HCT116 (cell line): ENCODE results near the gene CHST9. TPM values are rescaled to one million over a fixed set of nuclear protein-coding genes. Genes with fewer than 3 reads are reported as not detected.
"Not testable (repeated sequence)": the region's sequence is repeated elsewhere in the genome, so short reads cannot be mapped to it uniquely, and the experiment has no call there.

Source experiments
- ATAC-seq: fragments of 200-7000 bp; cut with Tn5 transposase; 2 replicates; pipeline ENCODE4 v1.9.1; 2020; ENCODE audit warnings: mild to moderate bottlenecking, moderate library complexity
- BruUV-seq: library from RNA; stranded (reverse); fragments of 400-500 nt; replicated peaks from 2 replicates; lab custom pipeline; 2021; lab: Mats Ljungman, UMichigan
- CTCF ChIA-PET: fragments of 300-600 bp; sonication (Branson Sonifier 250); formaldehyde crosslinking; loops from one replicate; lab custom pipeline; 2021; ENCODE audit warnings: antibody characterized with exemption; lab: Charles Lee
- POLR2A ChIA-PET: fragments of 300-600, 350-600 bp; sonication (Branson Sonifier 250); formaldehyde crosslinking; loops from one replicate; lab custom pipeline; 2021; ENCODE audit warnings: antibody characterized with exemption; lab: Charles Lee
- RAD21 ChIA-PET, 2 experiments: fragments of 300-600 bp; sonication (Branson Sonifier 250); formaldehyde crosslinking; loops; one replicate each; lab custom pipeline; 2023; ENCODE audit warnings: low total read pairs in 2 of 2; ENCODE audit not compliant: uncharacterized antibody in 2 of 2, unreplicated experiment in 2 of 2, low non-redundant PET in 1 of 2; lab: Charles Lee
- DNase-seq: peaks from one replicate; pipeline ENCODE4 v3.0.0-alpha.2; 2010; ENCODE audit warnings: low read depth, low spot score
- H2AFZ ChIP-seq: fragments of 200-600 bp; shearing (Covaris generic), sonication (generic); 2 replicates; pipeline ENCODE4 v1.6.1; 2017; ENCODE audit warnings: low read depth, mixed run types, mixed read lengths, antibody characterized with exemption, low read length; ENCODE audit not compliant: poor library complexity, severe bottlenecking
- H3K27ac ChIP-seq: 2 replicates; pipeline ENCODE4 v1.5.1; 2012; ENCODE audit warnings: low read depth, low read length
- H3K27me3 ChIP-seq: fragments of 200-600 bp; sonication (generic); 2 replicates; pipeline ENCODE4 v1.6.1; 2016; ENCODE audit warnings: mixed run types, low read length, mixed read lengths; ENCODE audit not compliant: insufficient read depth
- H3K36me3 ChIP-seq, 2 experiments: fragments of 200-500 bp in 1 of 2; fragments of 200-600 bp in 1 of 2; sonication (Bioruptor generic) in 1 of 2; sonication (generic) in 1 of 2; 2 replicates each; pipeline versions ENCODE4 v1.5.1 to v1.6.1; 2014 to 2016; ENCODE audit warnings: low read length in 2 of 2, inconsistent platforms in 1 of 2, mixed read lengths in 1 of 2, mixed run types in 1 of 2; ENCODE audit not compliant: insufficient read depth in 2 of 2, control insufficient read depth in 1 of 2
- H3K4me1 ChIP-seq, 2 experiments: fragments of 200-600 bp in 1 of 2; sonication (generic) in 1 of 2; 2 replicates each; pipeline versions ENCODE4 v1.5.1 to v1.6.1; 2012 to 2017; ENCODE audit warnings: low read length in 2 of 2, inconsistent platforms in 1 of 2, mild to moderate bottlenecking in 1 of 2, mixed read lengths in 1 of 2, mixed run types in 1 of 2, moderate library complexity in 1 of 2; ENCODE audit not compliant: insufficient read depth in 2 of 2, control insufficient read depth in 1 of 2
- H3K4me2 ChIP-seq: fragments of 200-600 bp; sonication (generic); 2 replicates; pipeline ENCODE4 v1.6.1; 2017; ENCODE audit warnings: mixed run types, low read length, mixed read lengths
- H3K4me3 ChIP-seq, 2 experiments: fragments of 200-600 bp in 1 of 2; sonication (generic) in 1 of 2; replicated peaks in 1 of 2; 2 replicates each; pipeline ENCODE4 v1.5.1; 2011 to 2016; ENCODE audit warnings: low read length in 2 of 2, control low read depth in 1 of 2, low read depth in 1 of 2, mild to moderate bottlenecking in 1 of 2, mixed read lengths in 1 of 2, mixed run types in 1 of 2
- H3K79me2 ChIP-seq: fragments of 200-600 bp; sonication (generic); 2 replicates; pipeline ENCODE4 v1.6.1; 2017; ENCODE audit warnings: mild to moderate bottlenecking, mixed run types, low read length, moderate library complexity, mixed read lengths; ENCODE audit not compliant: insufficient read depth
- H3K9ac ChIP-seq: fragments of 200-600 bp; sonication (generic); 2 replicates; pipeline ENCODE4 v1.6.1; 2016; ENCODE audit warnings: low read length, mixed read lengths
- H3K9me2 ChIP-seq: fragments of 200-600 bp; sonication (generic), shearing (Covaris generic); 2 replicates; pipeline ENCODE4 v1.6.1; 2017; ENCODE audit warnings: mixed run types, mild to moderate bottlenecking, moderate library complexity; ENCODE audit not compliant: insufficient read depth
- H3K9me3 ChIP-seq, 2 experiments: fragments of 200-500 bp in 1 of 2; fragments of 200-600 bp in 1 of 2; sonication (Bioruptor generic) in 1 of 2; sonication (generic) in 1 of 2; 2 replicates each; pipeline ENCODE4 v1.6.1; 2014 to 2017; ENCODE audit warnings: low read length in 2 of 2, mixed read lengths in 2 of 2, inconsistent platforms in 1 of 2, low read depth in 1 of 2, mild to moderate bottlenecking in 1 of 2, mixed run types in 1 of 2, moderate library complexity in 1 of 2; ENCODE audit not compliant: control insufficient read depth in 1 of 2, insufficient read depth in 1 of 2
- H4K20me1 ChIP-seq: fragments of 200-600 bp; sonication (generic), shearing (Covaris generic); 2 replicates; pipeline ENCODE4 v1.6.1; 2017; ENCODE audit warnings: mixed run types, mild to moderate bottlenecking, moderate library complexity; ENCODE audit not compliant: insufficient read depth
- CBX3 ChIP-seq: IDR thresholded peaks from 2 replicates; pipeline ENCODE4 v1.6.1; 2012; ENCODE audit warnings: low read depth
- CEBPB ChIP-seq: IDR thresholded peaks from 2 replicates; pipeline ENCODE4 v1.6.1; 2012; ENCODE audit warnings: low read depth
- EGR1 ChIP-seq: IDR thresholded peaks from 2 replicates; pipeline ENCODE4 v1.6.1; 2012; ENCODE audit warnings: low read depth
- EZH2 ChIP-seq: fragments of 200-600 bp; sonication (generic); IDR thresholded peaks from 2 replicates; pipeline ENCODE4 v1.6.1; 2017; ENCODE audit warnings: antibody characterized with exemption, mixed run types
- EZH2phosphoT487 ChIP-seq: fragments of 200-600 bp; IDR thresholded peaks from 2 replicates; pipeline ENCODE4 v1.6.1; 2018; ENCODE audit warnings: antibody characterized with exemption, borderline replicate concordance
- FOSL1 ChIP-seq: IDR thresholded peaks from 2 replicates; pipeline ENCODE4 v1.6.1; 2012; ENCODE audit warnings: low read depth
- JUND ChIP-seq: IDR thresholded peaks from 2 replicates; pipeline ENCODE4 v1.6.1; 2012
- POLR2AphosphoS5 ChIP-seq: IDR thresholded peaks from 2 replicates; pipeline ENCODE4 v1.6.1; 2011; ENCODE audit warnings: mild to moderate bottlenecking, low read depth, low read length, moderate library complexity
- TCF7L2 ChIP-seq: IDR thresholded peaks from 2 replicates; pipeline ENCODE4 v1.7.0; 2011; ENCODE audit warnings: borderline replicate concordance, inconsistent platforms; ENCODE audit not compliant: insufficient read depth, insufficient read length; ENCODE audit errors: extremely low read depth
- ZFX ChIP-seq: fragments of 450-650 bp; IDR thresholded peaks from 2 replicates; pipeline ENCODE4 v1.6.1; 2017
- ZNF274 ChIP-seq: fragments of 200-500 bp; sonication (Bioruptor generic); IDR thresholded peaks from 2 replicates; pipeline ENCODE4 v1.6.1; 2014; ENCODE audit warnings: mild to moderate bottlenecking, low read depth, low read length, inconsistent platforms
- intact Hi-C: fragments of 100-400 bp; cut with micrococcal nuclease; formaldehyde crosslinking; loops from 2 replicates; pipeline ENCODE4 v1.10.0; 2022
- total RNA-seq: library from RNA; stranded (reverse); gene quantifications from one replicate; pipeline ENCODE4 v1.2.1, GENCODE V29; 2021; ENCODE audit not compliant: unreplicated experiment
- TF ChIP-seq, protein P1 (sequence below): IDR thresholded peaks from 2 replicates; pipeline ENCODE4 v1.6.1; 2012
- TF ChIP-seq, protein P2 (sequence below): IDR thresholded peaks from 2 replicates; pipeline ENCODE4 v1.6.1; 2011; ENCODE audit warnings: mild to moderate bottlenecking, low read length, moderate library complexity; ENCODE audit not compliant: insufficient replicate concordance; ENCODE audit errors: extremely low read depth
- TF ChIP-seq, protein P3 (sequence below): IDR thresholded peaks from 2 replicates; pipeline ENCODE4 v1.6.1; 2012

Gene CHST9
- total RNA-seq, 1 experiment from 2014 or later, result not detected

DNA sequence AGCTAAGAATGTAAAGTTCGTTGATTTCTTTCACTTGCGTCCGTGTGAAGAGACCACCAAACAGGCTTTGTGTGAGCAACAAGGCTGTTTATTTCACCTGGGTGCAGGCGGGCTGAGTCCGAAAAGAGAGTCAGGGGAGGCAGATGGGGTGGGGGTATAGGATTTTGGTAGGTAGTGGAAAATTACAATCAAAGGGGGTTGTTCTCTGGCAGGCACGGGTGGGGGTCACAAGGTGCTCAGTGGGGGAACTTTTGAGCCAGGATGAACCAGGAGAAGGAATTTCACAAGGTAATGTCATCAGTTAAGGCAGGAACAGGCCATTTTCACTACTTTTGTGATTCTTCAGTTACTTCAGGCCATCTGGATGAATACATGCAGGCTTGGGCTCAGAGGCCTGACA, 46.6 kb upstream of the CHST9 start:
- H3K4me3 ChIP-seq, H3K27ac ChIP-seq, H3K4me1 ChIP-seq, H3K9me2 ChIP-seq, H3K9ac ChIP-seq, intact Hi-C loops, H3K27me3 ChIP-seq, POLR2A ChIA-PET, H3K79me2 ChIP-seq, H3K36me3 ChIP-seq, DNase-seq, H2AFZ ChIP-seq, CTCF ChIA-PET, H3K9me3 ChIP-seq, BruUV-seq, RAD21 ChIA-PET, H3K4me2 ChIP-seq, ATAC-seq, H4K20me1 ChIP-seq: not testable (repeated sequence)

DNA sequence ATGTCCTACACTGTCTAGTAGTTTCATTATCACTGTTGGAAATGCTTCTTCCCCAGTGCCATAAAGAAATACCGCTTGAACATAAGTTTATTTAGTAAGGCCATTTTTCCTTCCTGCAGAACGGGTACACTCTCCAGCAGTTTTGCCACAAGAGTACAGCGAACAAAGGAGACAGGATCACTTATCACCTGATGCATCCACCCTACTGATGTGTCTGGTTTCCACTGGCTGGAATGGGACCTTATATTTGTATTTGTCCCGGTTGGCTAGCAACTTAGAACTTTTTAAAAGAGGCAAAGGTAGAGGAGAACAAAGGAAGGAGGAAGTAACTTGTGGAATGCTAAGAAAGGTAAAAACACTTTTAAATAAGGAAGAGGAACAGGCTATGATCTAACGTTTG, 46.1 kb upstream of the CHST9 start:
- H3K79me2 ChIP-seq, ATAC-seq, POLR2A ChIA-PET, H3K9ac ChIP-seq, H3K4me2 ChIP-seq, H3K9me3 ChIP-seq, H3K36me3 ChIP-seq, BruUV-seq, CTCF ChIA-PET, intact Hi-C loops, H2AFZ ChIP-seq, H3K27me3 ChIP-seq, H3K27ac ChIP-seq, RAD21 ChIA-PET, H4K20me1 ChIP-seq, H3K4me3 ChIP-seq, DNase-seq, H3K9me2 ChIP-seq, H3K4me1 ChIP-seq: not testable (repeated sequence)

DNA sequence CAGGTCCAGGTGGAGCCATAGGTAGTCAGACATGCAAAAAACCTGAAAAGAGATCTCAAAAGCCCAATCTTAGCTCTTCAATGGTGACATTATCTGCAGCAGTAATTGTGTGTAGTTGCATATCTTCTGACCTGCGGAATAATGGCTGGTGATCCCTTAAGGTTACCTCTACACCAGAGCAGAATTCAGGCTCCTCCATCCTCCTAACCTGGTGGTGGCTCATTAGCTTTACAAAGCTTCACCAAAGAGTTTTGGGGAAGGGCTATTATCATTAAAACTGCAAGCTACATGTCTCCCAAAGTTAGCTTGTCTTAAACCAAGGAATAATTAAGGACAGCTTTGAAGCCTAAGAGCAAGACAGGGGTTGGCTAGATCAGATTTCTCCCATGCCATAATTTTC, 42.6 kb upstream of the CHST9 start:
- ATAC-seq (no peak), DNase-seq (no peak)
- RAD21 ChIA-PET, result no interaction called here
- no peaks in the 10 kb centered on the region for H3K36me3 ChIP-seq
- no peaks in the 10 kb centered on the region for H3K9me2 ChIP-seq
- no peak overlapping the region for H3K4me3 ChIP-seq
- intact Hi-C loops, result no loop called here
- H3K27me3 ChIP-seq, result no peaks in the 10 kb centered on the region
- no peaks in the 10 kb centered on the region for H3K4me1 ChIP-seq
- no peaks in the 10 kb centered on the region for H4K20me1 ChIP-seq
- BruUV-seq, result no TSS peak
- POLR2A ChIA-PET, result interaction anchor here (0.6 kb wide), 1 partner anchor 31 kb away, joined by 4 read pairs; no protein-coding TSS in a partner anchor
- H3K9me3 ChIP-seq, result no peaks in the 10 kb centered on the region
- no peak overlapping the region for H2AFZ ChIP-seq
- TF ChIP-seq EGR1 (no peak), ZNF274 (no peak), EZH2phosphoT487 (no peak), EZH2 (no peak), FOSL1 (no peak), ZFX (no peak), CBX3 (no peak), CEBPB (no peak), TCF7L2 (no peak), POLR2AphosphoS5 (no peak), JUND (no peak)
- TF ChIP-seq, protein P1, sequence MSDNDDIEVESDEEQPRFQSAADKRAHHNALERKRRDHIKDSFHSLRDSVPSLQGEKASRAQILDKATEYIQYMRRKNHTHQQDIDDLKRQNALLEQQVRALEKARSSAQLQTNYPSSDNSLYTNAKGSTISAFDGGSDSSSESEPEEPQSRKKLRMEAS, result no peak
- TF ChIP-seq, protein P2, sequence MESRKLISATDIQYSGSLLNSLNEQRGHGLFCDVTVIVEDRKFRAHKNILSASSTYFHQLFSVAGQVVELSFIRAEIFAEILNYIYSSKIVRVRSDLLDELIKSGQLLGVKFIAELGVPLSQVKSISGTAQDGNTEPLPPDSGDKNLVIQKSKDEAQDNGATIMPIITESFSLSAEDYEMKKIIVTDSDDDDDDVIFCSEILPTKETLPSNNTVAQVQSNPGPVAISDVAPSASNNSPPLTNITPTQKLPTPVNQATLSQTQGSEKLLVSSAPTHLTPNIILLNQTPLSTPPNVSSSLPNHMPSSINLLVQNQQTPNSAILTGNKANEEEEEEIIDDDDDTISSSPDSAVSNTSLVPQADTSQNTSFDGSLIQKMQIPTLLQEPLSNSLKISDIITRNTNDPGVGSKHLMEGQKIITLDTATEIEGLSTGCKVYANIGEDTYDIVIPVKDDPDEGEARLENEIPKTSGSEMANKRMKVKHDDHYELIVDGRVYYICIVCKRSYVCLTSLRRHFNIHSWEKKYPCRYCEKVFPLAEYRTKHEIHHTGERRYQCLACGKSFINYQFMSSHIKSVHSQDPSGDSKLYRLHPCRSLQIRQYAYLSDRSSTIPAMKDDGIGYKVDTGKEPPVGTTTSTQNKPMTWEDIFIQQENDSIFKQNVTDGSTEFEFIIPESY, result no peak
- TF ChIP-seq, protein P3, sequence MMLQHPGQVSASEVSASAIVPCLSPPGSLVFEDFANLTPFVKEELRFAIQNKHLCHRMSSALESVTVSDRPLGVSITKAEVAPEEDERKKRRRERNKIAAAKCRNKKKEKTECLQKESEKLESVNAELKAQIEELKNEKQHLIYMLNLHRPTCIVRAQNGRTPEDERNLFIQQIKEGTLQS, result no peak
- no peaks in the 10 kb centered on the region for H3K79me2 ChIP-seq
- no peak overlapping the region for H3K9ac ChIP-seq
- CTCF ChIA-PET, result no interaction called here
- no peak overlapping the region for H3K4me2 ChIP-seq
- no peak overlapping the region for H3K27ac ChIP-seq
